Activated CD8-positive, alpha-beta memory T cell treated with anti-CD3 and anti-CD28 coated beads for 48 hours (primary cell): ENCODE measurements around the gene SAMD14.

ENCODE experiments used
- DNase-seq, 3 experiments: peaks; one replicate each; pipeline ENCODE4 v3.0.0-alpha.2; 2020; ENCODE audit warnings: low read depth in 2 of 3, low spot score in 2 of 3

The SAMD14 gene

DNA sequence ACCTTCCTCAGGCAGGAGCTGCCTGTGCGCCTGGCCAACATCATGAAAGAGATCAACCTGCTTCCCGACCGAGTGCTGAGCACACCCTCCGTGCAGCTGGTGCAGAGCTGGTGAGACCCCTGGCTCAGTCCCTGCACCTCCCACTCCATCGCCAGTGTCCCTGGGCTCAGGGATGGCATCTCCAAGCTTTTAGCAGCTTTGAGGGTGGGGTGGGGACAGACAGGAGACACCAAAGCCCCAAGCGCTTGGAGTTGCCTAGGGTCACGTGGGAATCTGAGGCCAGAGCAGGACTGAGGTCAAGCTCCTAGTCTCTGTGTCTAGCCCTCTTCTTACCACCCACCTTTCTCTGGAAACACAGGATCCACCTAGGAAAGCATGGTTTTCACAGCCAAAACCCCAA, 32.5 kb downstream of the SAMD14 start:
- no peak for DNase-seq

- DNase-seq: no peak
Measured at GRCh38 chr17:50096758-50097157, 33.2 kb downstream of the SAMD14 start.

GRCh38 chr17:50096092-50096491, 33.9 kb downstream of the SAMD14 start:
- DNase-seq: no peak

DNA sequence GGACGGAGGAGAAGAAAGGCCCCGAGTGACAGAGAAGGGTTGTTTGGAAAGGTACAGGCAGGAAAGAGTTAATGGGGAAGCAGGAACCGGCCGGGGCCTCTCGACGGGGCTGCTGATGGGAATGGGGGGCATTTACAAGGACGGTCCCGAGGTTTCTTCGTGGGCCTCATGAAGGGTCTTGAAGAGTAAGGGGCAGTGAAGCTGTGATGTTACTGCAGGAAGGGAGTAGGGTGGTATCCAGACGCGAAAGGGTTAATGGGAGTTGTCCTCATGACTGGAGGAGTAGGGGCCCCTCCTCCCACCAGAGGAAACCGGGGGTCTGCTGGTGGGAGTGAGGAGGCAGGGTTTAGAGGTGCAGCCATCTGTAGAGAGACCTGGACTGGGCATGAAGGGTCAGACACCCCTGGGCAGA, 34.3 kb downstream of the SAMD14 start:
- no peak for DNase-seq

DNA sequence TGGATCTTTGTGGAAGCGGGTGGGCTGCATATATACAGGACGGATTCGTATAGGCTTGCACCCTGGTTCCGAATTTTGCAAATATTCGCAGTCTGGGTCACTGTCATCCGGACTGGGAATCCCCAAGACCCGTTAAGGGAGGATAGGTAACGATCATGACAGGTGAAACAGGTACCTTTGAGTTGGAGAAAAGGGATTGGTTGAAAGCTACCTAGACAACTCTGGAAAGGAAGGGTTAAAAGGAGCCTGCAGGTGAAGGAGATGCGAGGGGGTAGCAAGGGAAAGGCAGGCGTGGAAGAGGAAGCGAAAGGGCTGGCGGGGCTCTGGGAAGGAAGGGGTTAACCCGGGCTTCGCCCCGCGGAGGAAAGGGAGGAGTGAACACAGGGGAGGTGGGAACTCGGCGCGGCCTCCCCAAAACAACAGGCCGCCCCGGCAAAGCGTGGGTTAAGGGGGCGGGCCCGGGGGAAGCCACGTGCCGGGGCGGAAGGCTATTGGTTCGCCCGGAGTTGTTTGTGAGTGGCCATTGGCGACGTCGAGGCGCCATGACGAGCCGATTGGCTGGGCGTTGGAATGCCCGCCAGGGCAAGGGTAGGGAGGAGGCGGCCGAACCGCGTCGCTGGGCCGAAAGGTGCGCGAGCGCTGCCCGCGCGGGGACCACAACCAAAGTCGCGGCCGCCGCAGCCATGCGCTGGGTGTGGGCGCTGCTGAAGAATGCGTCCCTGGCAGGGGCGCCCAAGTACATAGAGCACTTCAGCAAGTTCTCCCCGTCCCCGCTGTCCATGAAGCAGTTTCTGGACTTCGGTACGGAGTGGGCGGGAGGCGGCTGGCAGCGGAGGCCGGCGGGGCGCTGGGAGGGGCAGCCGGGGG, 35.0 kb downstream of the SAMD14 start, which contains the start of gene PDK2:
Gene PDK2, plus strand, starts transcription at position 599 of the 867 bp plus-strand sequence. Its CDS starts 85 bp downstream, at position 684.
- DNase-seq: peak; percentile 74 to 92 (median 78)

GRCh38 chr17:50094243-50094752, 35.7 kb downstream of the SAMD14 start:
- peak; percentile 64 to 98 (median 95) for DNase-seq

- no peak for DNase-seq
Measured at GRCh38 chr17:50093807-50094206, 36.2 kb downstream of the SAMD14 start.

DNA sequence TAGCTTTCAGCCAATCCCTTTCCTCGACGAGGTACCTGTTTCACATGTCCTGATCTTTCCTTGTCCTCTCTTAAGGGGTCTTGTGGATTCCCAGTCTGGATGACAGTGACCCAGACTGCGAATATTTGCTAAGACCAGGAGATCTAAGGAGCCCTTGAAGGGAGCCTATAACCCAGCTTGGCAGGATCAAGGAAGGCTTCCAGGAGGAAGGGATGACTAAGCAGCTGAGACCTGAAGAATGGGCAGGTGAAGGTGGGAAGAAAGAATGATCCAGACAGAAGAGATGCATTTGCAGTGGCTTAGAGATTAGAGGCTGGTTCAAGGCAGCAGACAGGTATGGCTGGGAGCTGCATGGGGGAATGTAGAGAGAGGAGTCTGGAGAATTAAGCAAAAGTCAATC, 36.7 kb downstream of the SAMD14 start:
- no peak for DNase-seq

GRCh38 chr17:50091918-50092285, 38.1 kb downstream of the SAMD14 start:
- DNase-seq: no peak

- no peak for DNase-seq
Measured at GRCh38 chr17:50090971-50091917, 38.7 kb downstream of the SAMD14 start.

GRCh38 chr17:50090071-50090470, 39.9 kb downstream of the SAMD14 start:
- no peak for DNase-seq

- DNase-seq: no peak
Measured at GRCh38 chr17:50088952-50089825, 40.8 kb downstream of the SAMD14 start.

DNA sequence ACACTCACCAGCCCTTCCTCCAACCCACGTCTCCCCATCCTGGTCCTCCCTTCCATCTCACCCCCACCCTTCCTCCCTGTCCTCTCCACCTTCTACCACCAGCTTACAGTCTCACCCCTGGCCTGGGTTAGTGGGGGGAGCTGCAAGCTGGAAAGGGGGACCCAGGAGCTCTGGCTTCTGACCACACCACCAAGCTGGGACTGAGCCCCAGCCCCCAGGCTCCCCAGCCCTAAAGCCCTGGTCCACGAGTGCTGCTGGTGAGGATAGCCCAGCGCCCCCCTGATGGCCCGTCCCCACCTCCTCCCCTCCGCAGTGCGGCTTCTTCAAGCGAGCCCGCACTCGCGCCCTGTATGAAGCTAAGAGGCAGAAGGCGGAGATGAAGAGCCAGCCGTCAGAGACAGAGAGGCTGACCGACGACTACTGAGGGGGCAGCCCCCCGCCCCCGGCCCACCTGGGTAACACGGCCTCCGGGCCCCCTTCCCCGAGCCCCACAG, 42.0 kb downstream of the SAMD14 start:
- DNase-seq: no peak

- DNase-seq: peak; percentile 62 to 83 (median 68)
Measured at GRCh38 chr17:50087246-50087911, 42.6 kb downstream of the SAMD14 start.

DNA sequence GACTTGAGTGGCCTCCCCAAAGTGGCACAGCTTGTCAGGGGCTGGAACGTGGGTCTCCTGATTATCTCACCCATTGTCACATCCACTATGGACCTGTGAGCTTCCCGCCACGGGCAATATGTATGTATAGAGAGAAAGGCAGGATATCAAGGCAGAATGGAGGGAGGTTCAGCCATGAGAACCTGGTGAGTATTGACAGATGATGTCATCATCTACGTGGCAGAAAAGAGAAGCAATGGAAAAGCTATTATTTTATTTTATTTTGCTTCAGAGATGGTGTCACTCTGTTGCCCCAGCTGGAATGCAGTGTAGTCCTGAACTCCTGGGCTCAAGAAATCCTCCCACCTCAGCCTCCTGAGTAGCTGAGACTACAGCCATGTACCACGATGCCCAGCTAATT, 48.2 kb downstream of the SAMD14 start:
- DNase-seq: no peak

- no peak for DNase-seq
Measured at GRCh38 chr17:50080827-50081226, 49.1 kb downstream of the SAMD14 start.

DNA sequence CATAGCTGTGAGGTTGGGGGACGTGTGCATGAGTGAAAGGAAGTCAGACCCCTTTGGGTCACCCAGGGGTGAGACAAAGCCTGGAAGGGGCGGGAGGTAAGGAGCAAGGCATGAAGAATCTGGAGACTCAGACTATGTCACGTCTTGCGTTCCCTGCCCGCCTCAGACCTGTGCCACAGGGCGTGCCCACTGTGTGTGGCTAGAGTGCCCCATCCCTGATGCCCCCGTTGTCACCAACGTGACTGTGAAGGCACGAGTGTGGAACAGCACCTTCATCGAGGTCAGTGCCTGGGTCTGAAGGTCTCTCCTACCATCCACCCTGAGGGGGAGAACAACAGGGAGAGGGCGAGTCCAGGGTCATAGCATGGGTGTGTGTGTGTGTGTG, 49.9 kb downstream of the SAMD14 start:
- no peak for DNase-seq

DNA sequence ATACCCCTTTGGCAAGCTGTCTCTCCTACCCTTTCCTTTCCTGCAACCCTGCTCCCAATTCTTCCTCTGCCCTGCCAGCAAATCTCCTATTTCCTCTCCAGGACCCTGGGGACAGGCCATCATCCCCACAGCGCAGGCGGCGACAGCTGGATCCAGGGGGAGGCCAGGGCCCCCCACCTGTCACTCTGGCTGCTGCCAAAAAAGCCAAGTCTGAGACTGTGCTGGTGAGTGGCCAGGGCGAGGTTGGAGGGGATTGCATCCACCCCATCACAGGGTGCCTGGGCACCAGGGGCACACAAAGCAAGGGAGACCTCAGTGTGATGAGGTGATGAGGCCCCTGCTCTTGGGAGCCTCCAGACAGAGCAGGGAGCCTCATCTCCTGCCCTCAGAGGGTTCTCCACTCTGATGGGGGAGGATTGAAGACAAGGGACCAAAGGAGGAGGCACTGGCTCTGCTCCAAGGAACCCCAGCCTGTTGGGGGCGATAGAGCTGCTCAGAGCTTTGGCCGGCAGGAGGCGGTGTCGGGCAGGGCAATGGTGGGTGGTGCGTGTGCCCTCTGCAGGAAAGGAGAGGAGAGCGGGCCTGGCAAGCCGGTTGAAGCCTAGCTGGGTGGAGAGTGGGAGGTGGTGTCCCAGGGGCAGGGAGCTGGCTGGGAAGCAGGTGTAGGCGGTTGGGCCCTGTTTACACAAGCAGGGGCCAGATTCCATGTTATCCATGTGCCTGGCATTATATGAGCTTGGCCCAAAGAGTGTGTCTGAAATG, 50.4 kb downstream of the SAMD14 start:
- no peak for DNase-seq

- no peak for DNase-seq
Measured at GRCh38 chr17:50078430-50078829, 51.5 kb downstream of the SAMD14 start.
